CD8-positive, alpha-beta memory T cell (primary cell): ENCODE results near the gene SPIN1. TPM values are rescaled to one million over a fixed set of nuclear protein-coding genes. Genes with fewer than 3 reads are reported as not detected.

Source experiments
- CTCF ChIA-PET: fragments of 350-600 bp; sonication (Branson Sonifier 250); formaldehyde crosslinking; loops from one replicate; lab custom pipeline; 2021; ENCODE audit warnings: antibody characterized with exemption; lab: Charles Lee
- POLR2A ChIA-PET: fragments of 350-600 bp; sonication (Branson Sonifier 250); formaldehyde crosslinking; loops from one replicate; lab custom pipeline; 2021; ENCODE audit warnings: antibody characterized with exemption; lab: Charles Lee
- DNase-seq, 5 donors: peaks; one replicate each; pipeline versions ENCODE4 v3.0.0 to v3.0.0-alpha.2; 2020 to 2022; ENCODE audit warnings: mixed read lengths in 1 of 5
- H3K27ac ChIP-seq: one replicate; pipeline ENCODE4 v1.7.0; 2013; ENCODE audit warnings: low read depth, mild to moderate bottlenecking, low read length, moderate library complexity
- H3K27me3 ChIP-seq: 2 replicates; pipeline ENCODE4 v1.7.0; 2013; ENCODE audit warnings: low read length, mild to moderate bottlenecking; ENCODE audit not compliant: insufficient read depth, poor library complexity, severe bottlenecking
- H3K36me3 ChIP-seq: 2 replicates; pipeline ENCODE4 v1.7.0; 2013; ENCODE audit warnings: mild to moderate bottlenecking, low read length, moderate library complexity; ENCODE audit not compliant: insufficient read depth
- H3K4me1 ChIP-seq: 2 replicates; pipeline ENCODE4 v1.7.0; 2013; ENCODE audit warnings: mild to moderate bottlenecking, low read length, moderate library complexity; ENCODE audit not compliant: insufficient read depth
- H3K4me3 ChIP-seq: 2 replicates; pipeline ENCODE4 v1.7.0; 2013; ENCODE audit warnings: mild to moderate bottlenecking, low read length
- H3K9me3 ChIP-seq: 2 replicates; pipeline ENCODE4 v1.7.0; 2013; ENCODE audit warnings: mild to moderate bottlenecking, low read length
- H3K27ac Mint-ChIP-seq, 8 donors: one replicate each; pipeline ENCODE4 v1.8.0; 2020 to 2021; ENCODE audit warnings: mixed read lengths in 8 of 8, mild to moderate bottlenecking in 6 of 8, inconsistent platforms in 3 of 8, moderate library complexity in 3 of 8
- H3K27me3 Mint-ChIP-seq, 2 donors: one replicate each; pipeline ENCODE4 v1.8.0; 2020 to 2021; ENCODE audit warnings: mixed read lengths in 2 of 2, mild to moderate bottlenecking in 1 of 2, moderate library complexity in 1 of 2
- H3K36me3 Mint-ChIP-seq, 3 donors: one replicate each; pipeline ENCODE4 v1.8.0; 2020 to 2021; ENCODE audit warnings: mixed read lengths in 3 of 3, inconsistent platforms in 1 of 3, mild to moderate bottlenecking in 1 of 3
- H3K4me1 Mint-ChIP-seq, 3 donors: one replicate each; pipeline ENCODE4 v1.8.0; 2020 to 2021; ENCODE audit warnings: mixed read lengths in 3 of 3, inconsistent platforms in 1 of 3, mild to moderate bottlenecking in 1 of 3
- H3K4me3 Mint-ChIP-seq, 7 donors: one replicate each; pipeline ENCODE4 v1.8.0; 2020 to 2021; ENCODE audit warnings: mixed read lengths in 7 of 7, mild to moderate bottlenecking in 6 of 7, moderate library complexity in 4 of 7, inconsistent platforms in 2 of 7
- H3K9me3 Mint-ChIP-seq, 5 donors: one replicate each; pipeline ENCODE4 v1.8.0; 2020 to 2022; ENCODE audit warnings: mixed read lengths in 5 of 5, mild to moderate bottlenecking in 3 of 5, moderate library complexity in 2 of 5, inconsistent platforms in 1 of 5
- polyA plus RNA-seq: library from polyadenylated mRNA; unstranded; fragments of 300-500 nt; fragmentation: Illumina TruSeq; gene quantifications from one replicate; pipeline ENCODE4 v1.2.3, GENCODE V29; 2021
- total RNA-seq, 2 experiments: library from RNA; stranded (reverse); gene quantifications; one replicate each; pipeline ENCODE4 v1.2.3, GENCODE V29; 2021

The SPIN1 gene
- total and polyA plus RNA-seq, 3 experiments from 2014 or later = 21.9 to 24.1 (median 22.9) TPM

- no peaks in the 10 kb centered on the region for H3K27me3 ChIP-seq
- no peaks in the 10 kb centered on the region for H3K4me1 Mint-ChIP-seq
- ChIA-PET CTCF (no interaction called here), POLR2A (no interaction called here)
- no peaks in the 10 kb centered on the region for H3K9me3 ChIP-seq
- no peak overlapping the region for H3K4me3 ChIP-seq
- no peaks in the 10 kb centered on the region for H3K4me1 ChIP-seq
- H3K36me3 ChIP-seq = no peaks in the 10 kb centered on the region
- H3K27me3 Mint-ChIP-seq = peaks cover 12 to 34% of the 10 kb centered on the region in 2 donors
- no peak overlapping the region for H3K27ac Mint-ChIP-seq
- no peaks in the 10 kb centered on the region for H3K36me3 Mint-ChIP-seq
- no peak for DNase-seq
- H3K9me3 Mint-ChIP-seq = no peaks in the 10 kb centered on the region
- no peak overlapping the region for H3K27ac ChIP-seq
- H3K4me3 Mint-ChIP-seq = no peak overlapping the region
These were observed 136.7 kb downstream of the SPIN1 start for GRCh38 chr9:88524911-88525310.

GRCh38 chr9:88527618-88528017 is 139.4 kb downstream of the SPIN1 start:
- H3K9me3 ChIP-seq = no peaks in the 10 kb centered on the region
- ChIA-PET POLR2A (no interaction called here), CTCF (no interaction called here)
- no peaks in the 10 kb centered on the region for H3K27me3 ChIP-seq
- Mint-ChIP-seq H3K36me3 (no peaks in the 10 kb centered on the region), H3K27ac (peak overlapping the region in 1 of 8 donors; percentile 28), H3K27me3 (peaks cover 17 to 43% of the 10 kb centered on the region in 2 donors), H3K9me3 (no peaks in the 10 kb centered on the region), H3K4me1 (no peaks in the 10 kb centered on the region), H3K4me3 (no peak overlapping the region)
- H3K4me1 ChIP-seq = no peaks in the 10 kb centered on the region
- no peak overlapping the region for H3K27ac ChIP-seq
- no peaks in the 10 kb centered on the region for H3K36me3 ChIP-seq
- no peak overlapping the region for H3K4me3 ChIP-seq
- DNase-seq = no peak

Other genes starting within 250 kb of the SPIN1 start
- not detected for gene SPATA31C2, start 250.0 kb upstream of the SPIN1 start, total RNA-seq
- not detected for gene SPATA31C2, start 250.0 kb upstream of the SPIN1 start, polyA plus RNA-seq
- gene NXNL2, start 146.7 kb downstream of the SPIN1 start, total RNA-seq = not detected
- not detected for gene NXNL2, start 146.7 kb downstream of the SPIN1 start, polyA plus RNA-seq